ENCODE measurements around the gene LBP. TPM values are rescaled to one million over a fixed set of nuclear protein-coding genes. Genes with fewer than 3 reads are reported as not detected.

The LBP gene
- total and polyA plus RNA-seq, 2 donors from 2014 or later = 1.2 to 2.3 TPM

DNA sequence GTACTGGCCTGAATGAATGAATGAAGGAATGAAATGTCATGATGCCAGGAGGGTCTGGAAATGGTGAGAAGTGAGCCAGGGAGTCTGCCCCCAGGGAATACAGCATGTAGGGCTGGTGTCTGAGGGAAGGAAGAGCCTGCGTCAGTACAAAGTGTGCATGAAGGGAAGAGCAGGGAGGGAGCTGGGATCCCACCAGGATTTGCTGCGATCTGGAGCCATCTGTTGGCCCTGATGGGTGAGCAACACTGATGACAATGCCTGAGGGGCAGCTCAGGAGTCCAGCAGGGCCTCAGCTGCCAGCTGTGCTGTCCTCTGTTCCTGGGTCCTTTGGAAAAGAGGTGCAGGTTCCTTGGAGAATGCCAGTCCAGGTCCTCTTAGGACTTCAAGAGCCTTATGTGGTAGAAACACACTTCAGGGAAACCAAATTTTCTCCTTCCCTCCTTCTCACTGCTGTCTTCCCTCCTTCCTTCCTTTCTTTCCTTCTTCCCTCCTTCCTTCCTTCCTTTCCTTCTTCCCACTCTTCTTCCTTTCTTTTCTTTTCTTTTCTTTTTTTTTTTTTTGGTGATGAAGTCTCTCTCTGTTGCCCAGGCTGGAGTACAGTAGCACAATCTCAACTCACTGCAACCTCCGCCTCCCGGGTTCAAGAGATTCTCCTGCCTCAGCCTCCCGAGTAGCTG, 30.9 kb upstream of the LBP start:
- H3K4me1 ChIP-seq (ENCODE audit: control insufficient read depth in 2 of 3, insufficient read depth in 2 of 3, low read depth in 1 of 3, low read length in 3 of 3) = peaks cover 0 to 4% (median 0%) of the 10 kb centered on the region in 3 donors
- H3K4me3 ChIP-seq (ENCODE audit: low read length in 3 of 3) = no peak overlapping the region
- no peak for DNase-seq
- H3K9me3 ChIP-seq (ENCODE audit: control insufficient read depth in 2 of 3, insufficient read depth in 1 of 3, low read length in 3 of 3) = peaks cover 0 to 2% (median 0%) of the 10 kb centered on the region in 3 donors
- H3K27me3 ChIP-seq (ENCODE audit: control insufficient read depth, insufficient read depth, low read length) = no peaks in the 10 kb centered on the region
- FAIRE-seq = no peak
- intact Hi-C loops (cut with DNase I) = no loop called here
- H3K36me3 ChIP-seq (ENCODE audit: control insufficient read depth in 2 of 3, insufficient read depth in 3 of 3, low read length in 3 of 3) = no peaks in the 10 kb centered on the region
- H3K27ac ChIP-seq (ENCODE audit: low read depth in 2 of 2, low read length in 2 of 2) = no peak overlapping the region
- TF ChIP-seq, protein P1, sequence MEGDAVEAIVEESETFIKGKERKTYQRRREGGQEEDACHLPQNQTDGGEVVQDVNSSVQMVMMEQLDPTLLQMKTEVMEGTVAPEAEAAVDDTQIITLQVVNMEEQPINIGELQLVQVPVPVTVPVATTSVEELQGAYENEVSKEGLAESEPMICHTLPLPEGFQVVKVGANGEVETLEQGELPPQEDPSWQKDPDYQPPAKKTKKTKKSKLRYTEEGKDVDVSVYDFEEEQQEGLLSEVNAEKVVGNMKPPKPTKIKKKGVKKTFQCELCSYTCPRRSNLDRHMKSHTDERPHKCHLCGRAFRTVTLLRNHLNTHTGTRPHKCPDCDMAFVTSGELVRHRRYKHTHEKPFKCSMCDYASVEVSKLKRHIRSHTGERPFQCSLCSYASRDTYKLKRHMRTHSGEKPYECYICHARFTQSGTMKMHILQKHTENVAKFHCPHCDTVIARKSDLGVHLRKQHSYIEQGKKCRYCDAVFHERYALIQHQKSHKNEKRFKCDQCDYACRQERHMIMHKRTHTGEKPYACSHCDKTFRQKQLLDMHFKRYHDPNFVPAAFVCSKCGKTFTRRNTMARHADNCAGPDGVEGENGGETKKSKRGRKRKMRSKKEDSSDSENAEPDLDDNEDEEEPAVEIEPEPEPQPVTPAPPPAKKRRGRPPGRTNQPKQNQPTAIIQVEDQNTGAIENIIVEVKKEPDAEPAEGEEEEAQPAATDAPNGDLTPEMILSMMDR (IDR thresholded peaks at IDR 0.05; ENCODE audit: borderline replicate concordance, extremely low read depth, insufficient read depth) = peak; percentile 7
- no peak overlapping the region for H3K9ac ChIP-seq (ENCODE audit: low read length in 3 of 3)

- FAIRE-seq = no peak
- H3K9me3 ChIP-seq (ENCODE audit: control insufficient read depth in 2 of 3, insufficient read depth in 1 of 3, low read length in 3 of 3) = peaks cover 0 to 2% (median 0%) of the 10 kb centered on the region in 3 donors
- intact Hi-C loops (cut with DNase I) = no loop called here
- H3K4me1 ChIP-seq (ENCODE audit: control insufficient read depth in 2 of 3, insufficient read depth in 2 of 3, low read depth in 1 of 3, low read length in 3 of 3) = no peaks in the 10 kb centered on the region
- TF ChIP-seq, protein P1 (IDR thresholded peaks at IDR 0.05; ENCODE audit: borderline replicate concordance, extremely low read depth, insufficient read depth) = no peak
- no peak overlapping the region for H3K9ac ChIP-seq (ENCODE audit: low read length in 3 of 3)
- DNase-seq = no peak
- no peaks in the 10 kb centered on the region for H3K27me3 ChIP-seq (ENCODE audit: control insufficient read depth, insufficient read depth, low read length)
- no peaks in the 10 kb centered on the region for H3K36me3 ChIP-seq (ENCODE audit: control insufficient read depth in 2 of 3, insufficient read depth in 3 of 3, low read length in 3 of 3)
- H3K27ac ChIP-seq (ENCODE audit: low read depth in 2 of 2, low read length in 2 of 2) = no peak overlapping the region
- H3K4me3 ChIP-seq (ENCODE audit: low read length in 3 of 3) = no peak overlapping the region
Measured at GRCh38 chr20:38316341-38316740, 29.9 kb upstream of the LBP start.

GRCh38 chr20:38317422-38317821, 28.9 kb upstream of the LBP start:
- no peaks in the 10 kb centered on the region for H3K36me3 ChIP-seq (ENCODE audit: control insufficient read depth in 2 of 3, insufficient read depth in 3 of 3, low read length in 3 of 3)
- no peak overlapping the region for H3K4me3 ChIP-seq (ENCODE audit: low read length in 3 of 3)
- H3K27ac ChIP-seq (ENCODE audit: low read depth in 2 of 2, low read length in 2 of 2) = no peak overlapping the region
- H3K9ac ChIP-seq (ENCODE audit: low read length in 3 of 3) = no peak overlapping the region
- no peaks in the 10 kb centered on the region for H3K27me3 ChIP-seq (ENCODE audit: control insufficient read depth, insufficient read depth, low read length)
- peaks cover 0 to 2% (median 0%) of the 10 kb centered on the region in 3 donors for H3K9me3 ChIP-seq (ENCODE audit: control insufficient read depth in 2 of 3, insufficient read depth in 1 of 3, low read length in 3 of 3)
- DNase-seq (no peak), FAIRE-seq (no peak)
- intact Hi-C loops (cut with DNase I) = no loop called here
- TF ChIP-seq, protein P1 (IDR thresholded peaks at IDR 0.05; ENCODE audit: borderline replicate concordance, extremely low read depth, insufficient read depth) = no peak
- no peaks in the 10 kb centered on the region for H3K4me1 ChIP-seq (ENCODE audit: control insufficient read depth in 2 of 3, insufficient read depth in 2 of 3, low read depth in 1 of 3, low read length in 3 of 3)

Measured in kidney (tissue), 14 donors.